COLO668 (cell line): ENCODE measurements around the gene KCNRG.
"Not testable (repeated sequence)": the region's sequence is repeated elsewhere in the genome, so short reads cannot be mapped to it uniquely, and the experiment has no call there.

Experiments
- DNase-seq: peaks from one replicate; lab custom pipeline; 2025; ENCODE audit not compliant: unreplicated experiment; lab: John Stamatoyannopoulos, UW

KCNRG gene

DNA sequence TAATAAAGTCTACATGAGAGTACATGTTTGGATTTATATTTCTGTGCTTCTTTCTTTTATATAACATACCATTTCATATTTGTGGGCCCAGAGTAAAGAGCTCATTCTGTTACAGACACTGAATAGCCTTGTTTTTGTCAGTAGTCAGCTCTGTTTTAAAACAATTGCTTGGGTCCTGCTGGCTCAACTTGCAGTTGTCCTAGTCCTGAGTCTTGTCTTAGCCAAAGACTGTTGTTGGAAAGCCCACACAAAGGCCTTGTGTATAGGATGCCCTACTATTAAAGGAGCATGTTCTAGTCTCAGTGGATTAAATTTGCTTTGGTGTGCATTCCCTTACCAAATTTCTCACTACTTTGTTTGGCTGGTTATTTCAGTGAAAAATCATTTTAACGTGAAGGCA, 3.8 kb upstream of the KCNRG start:
- DNase-seq = no peak

- DNase-seq = no peak
Observed at GRCh38 chr13:50012396-50013169, 2.7 kb upstream of the KCNRG start.

DNA sequence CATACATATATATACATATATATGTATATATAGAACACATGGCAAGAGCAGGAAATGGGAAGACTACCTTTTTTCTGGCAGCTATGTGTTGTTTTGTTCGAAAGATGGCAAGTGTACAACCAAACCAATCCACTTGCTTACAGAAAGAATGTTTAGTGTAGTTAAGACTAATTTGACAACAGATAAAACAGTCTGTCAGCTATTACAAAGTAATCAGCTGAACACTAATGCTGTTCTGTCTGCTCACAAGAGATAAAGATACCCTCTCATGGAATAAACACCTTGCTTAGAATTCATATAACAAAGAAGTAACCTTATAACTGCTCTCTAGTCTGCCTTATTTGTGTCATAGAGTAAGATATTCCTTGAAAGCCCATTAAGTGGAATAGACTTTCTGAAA, 858 bp upstream of the KCNRG start:
- DNase-seq = no peak

DNA sequence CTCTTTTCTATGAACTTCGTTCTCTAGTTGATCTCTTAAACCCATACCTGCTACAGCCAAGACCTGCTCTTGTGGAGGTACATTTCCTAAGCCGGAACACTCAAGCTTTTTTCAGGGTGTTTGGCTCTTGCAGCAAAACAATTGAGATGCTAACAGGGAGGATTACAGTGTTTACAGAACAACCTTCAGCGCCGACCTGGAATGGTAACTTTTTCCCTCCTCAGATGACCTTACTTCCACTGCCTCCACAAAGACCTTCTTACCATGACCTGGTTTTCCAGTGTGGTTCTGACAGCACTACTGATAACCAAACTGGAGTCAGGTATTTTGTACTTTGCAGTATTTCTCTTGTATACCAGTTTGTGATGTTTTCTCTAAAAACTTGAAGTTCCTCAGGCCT, 506 bp downstream of the KCNRG start:
- DNase-seq = no peak

DNA sequence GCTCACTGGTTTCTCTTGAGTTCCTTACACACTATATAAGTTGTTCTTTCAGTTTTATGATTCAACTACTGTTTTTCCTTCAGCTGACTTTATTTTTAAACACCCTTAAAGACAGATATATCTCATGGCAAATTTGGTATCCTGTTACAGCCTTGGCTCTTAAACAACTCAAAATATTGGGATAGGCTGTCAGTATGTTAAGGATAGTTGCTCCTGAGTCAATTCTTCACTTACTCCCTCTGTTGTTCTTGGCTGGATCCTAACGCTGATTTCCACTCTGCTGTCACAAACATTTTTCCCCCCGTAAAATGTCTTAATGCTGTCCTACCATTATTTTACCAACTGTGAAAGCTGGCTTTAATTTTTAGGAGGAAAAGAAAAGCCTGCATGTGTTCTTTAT, 1.2 kb downstream of the KCNRG start:
- DNase-seq = no peak

- no peak for DNase-seq
Observed at GRCh38 chr13:50017819-50018218, 2.6 kb downstream of the KCNRG start.

DNA sequence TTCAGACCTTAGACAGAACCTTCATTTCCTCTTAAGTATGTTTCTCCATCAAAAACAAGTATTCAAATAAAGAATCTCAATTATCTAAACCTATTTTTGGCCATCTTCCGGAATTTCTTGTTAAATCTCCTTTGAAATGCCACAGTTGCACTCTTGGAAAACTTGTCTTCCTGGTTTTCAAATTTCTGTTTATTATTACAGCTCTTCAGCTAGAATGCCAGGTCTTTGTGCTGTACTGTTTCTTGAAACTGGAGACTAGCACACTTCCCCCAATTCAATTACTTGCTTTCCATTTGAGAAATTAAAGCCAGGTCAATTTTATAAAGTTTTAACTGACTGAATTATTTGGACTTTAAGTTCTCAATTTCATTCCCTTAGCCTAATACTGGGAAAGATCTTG, 10.2 kb downstream of the KCNRG start:
- DNase-seq = no peak

DNA sequence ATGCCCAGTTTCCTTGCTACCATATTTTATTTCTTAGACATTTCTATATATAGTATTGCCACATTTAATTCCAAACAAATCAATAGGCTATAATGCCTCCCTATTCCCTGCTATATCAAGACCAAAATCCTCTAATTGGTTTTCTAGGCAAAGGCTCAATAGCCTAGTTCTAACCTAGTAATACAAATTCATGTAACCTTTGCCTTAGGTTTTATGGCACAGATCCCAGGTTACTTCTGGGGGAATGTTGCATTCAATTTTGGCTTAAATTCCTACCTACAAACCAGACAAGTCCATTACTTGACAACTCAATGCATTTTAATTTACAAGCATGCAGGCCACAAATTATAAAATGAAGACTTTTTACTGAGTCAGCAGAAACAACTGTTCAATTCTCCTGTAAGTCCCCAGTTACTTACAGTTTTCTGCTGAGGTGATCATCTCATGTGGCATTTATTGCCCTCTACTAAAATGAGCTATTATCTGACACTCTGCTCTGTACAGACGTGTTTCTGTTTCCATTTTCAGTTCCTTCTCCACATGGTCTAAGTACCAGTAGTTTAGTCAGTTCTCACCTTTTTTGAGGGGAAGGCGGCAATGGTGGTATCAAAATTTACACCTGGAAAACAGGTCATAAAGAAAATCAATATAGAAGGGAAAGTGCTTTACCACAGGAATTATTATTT, 11.7 kb downstream of the KCNRG start:
- no peak for DNase-seq

DNA sequence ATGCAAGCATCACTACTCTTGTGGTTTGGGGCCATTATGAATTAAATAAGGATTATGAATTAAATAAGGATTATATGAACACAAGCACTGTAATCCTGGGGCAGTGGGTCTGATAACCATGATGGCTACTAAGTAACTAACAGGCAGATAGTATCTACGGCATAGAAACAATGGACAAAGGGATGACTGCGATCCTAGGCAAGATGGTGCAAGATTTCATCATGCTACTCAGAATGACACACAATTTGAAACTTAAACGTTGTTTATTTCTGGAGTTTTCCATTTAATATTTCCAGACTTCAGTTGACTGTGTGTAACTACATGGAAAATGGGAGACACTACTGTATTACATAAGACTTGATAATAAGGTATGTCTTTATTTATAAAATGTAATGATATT, 15.1 kb downstream of the KCNRG start:
- DNase-seq = no peak

- DNase-seq = no peak
Observed at GRCh38 chr13:50033725-50034124, 18.5 kb downstream of the KCNRG start.

DNA sequence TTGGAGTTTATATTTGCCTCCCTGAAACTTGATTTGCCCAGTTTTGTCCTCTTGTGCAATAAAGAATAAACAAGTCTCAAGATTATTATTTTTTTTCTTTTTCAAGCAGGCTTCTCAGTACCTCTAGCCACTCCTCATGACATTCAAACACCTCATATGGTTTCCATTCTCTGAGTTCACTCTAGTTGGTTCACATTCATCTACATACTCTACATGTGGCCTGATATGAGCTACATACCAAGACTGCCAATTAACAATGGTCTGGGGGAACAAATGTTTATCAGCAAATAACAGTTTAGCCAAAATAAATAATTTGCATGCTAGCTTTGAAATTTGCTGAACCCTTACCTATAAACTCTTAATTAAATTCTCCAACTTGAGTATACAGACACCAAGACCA, 22.5 kb downstream of the KCNRG start:
- DNase-seq = no peak

DNA sequence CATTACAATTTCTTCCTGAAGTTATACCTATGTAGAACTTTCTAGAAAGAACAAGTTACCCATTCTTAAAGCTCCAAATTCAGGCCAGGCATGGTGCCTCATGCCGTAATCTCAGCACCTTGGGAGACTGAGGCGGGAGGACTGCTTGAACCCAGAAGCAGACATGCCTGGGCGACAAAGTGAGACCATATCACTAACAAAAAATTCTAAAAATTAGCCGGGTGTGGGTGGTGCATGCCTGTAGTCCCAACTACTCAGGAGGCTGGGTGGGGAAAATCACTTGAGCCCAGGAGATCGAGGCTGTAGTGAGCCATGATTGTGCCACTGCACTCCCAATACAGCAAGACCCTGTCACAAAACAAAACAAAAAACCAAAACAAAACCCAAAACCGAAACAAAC, 23.0 kb downstream of the KCNRG start:
- DNase-seq = no peak

GRCh38 chr13:50052478-50052877, 37.2 kb downstream of the KCNRG start:
- no peak for DNase-seq

- DNase-seq = no peak
Observed at GRCh38 chr13:50053844-50054243, 38.6 kb downstream of the KCNRG start.

GRCh38 chr13:50055454-50055853, 40.2 kb downstream of the KCNRG start:
- no peak for DNase-seq

DNA sequence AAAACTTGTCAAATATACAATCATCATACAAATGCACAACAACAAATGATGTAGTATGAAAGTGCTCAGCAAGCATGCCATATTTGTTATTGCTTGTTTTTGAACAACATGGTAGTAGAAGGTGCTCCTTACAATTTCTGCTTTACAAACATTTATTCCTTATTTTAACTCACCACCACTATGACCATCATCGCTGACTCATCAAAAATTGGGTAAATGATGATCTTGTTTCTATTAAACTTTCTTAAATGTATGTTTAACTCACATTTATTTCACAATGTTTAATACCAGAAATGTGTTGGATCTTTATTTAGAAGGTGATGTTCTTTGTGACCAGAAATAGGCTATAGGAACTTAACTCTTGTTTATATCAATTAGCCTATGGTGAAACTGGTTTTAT, 45.5 kb downstream of the KCNRG start:
- no peak for DNase-seq

DNA sequence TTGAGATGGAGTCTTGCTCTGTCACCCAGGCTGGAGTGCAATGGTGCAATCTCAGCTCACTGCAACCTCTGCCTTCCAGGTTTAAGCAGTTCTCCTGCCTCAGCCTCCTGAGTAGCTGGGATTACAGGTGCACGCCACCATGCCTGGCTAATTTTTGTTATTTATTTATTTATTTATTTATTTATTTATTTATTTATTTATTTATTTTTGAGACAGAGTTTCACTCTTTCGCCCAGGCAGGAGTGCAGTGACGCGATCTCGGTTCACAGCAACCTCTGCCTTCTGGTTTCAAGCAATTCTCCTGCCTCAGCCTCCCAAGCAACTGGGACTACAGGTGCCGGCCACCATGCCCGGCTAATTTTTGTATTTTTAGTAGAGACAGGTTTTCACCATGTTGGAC, 47.1 kb downstream of the KCNRG start:
- DNase-seq = not testable (repeated sequence)

DNA sequence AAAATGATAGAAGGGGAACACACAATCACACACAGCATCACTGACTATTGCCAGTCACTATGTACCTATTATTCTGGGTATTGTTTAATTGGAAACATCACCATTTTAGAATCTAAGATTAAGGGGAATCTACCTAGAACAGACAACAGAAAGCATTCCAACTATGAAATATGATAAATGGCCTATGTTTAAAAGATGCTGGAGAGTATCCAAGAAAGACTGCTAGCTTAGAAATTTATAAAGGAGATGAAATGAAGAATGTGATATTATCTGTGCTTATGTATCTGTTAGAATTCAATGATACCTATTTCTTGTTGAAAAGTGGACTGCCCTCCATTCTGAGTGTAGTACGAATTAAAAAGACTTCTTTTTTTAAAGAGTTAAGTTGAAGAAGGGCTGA, 50.5 kb downstream of the KCNRG start:
- no peak for DNase-seq

DNA sequence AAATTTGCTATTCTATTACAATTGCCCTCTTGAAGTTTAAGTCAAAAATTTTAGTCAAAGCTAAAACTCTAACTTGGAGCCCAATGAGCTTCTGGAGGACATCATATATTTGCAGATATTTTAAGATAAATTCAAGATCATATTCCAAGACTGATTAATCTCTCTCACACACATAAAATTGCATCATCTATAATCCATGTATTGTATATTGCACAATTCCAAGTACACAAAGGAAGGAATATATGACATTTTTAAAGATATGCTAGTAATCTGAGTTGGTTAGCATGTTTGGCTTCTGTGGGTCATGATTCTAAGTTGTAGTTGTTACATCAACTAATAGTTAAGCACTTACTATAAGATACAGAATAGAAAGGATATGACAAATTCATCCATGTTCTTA, 53.3 kb downstream of the KCNRG start:
- no peak for DNase-seq

- no peak for DNase-seq
Observed at GRCh38 chr13:50069261-50069660, 54.0 kb downstream of the KCNRG start.

GRCh38 chr13:50070186-50070585, 54.9 kb downstream of the KCNRG start:
- no peak for DNase-seq
